ENCODE measurements around the gene MRPL19. TPM values are rescaled to one million over a fixed set of nuclear protein-coding genes. Genes with fewer than 3 reads are reported as not detected.
A peak's percentile ranks its signal among the peaks of the same experiment; 100 is the strongest.

Gene MRPL19
- total and polyA plus RNA-seq, 2 of the 13 experiments (the other 11 are each of a cell fraction or from before 2014, with no cell fraction given), result 43.2 to 163 TPM

- TF ChIP-seq ZNF275 (CRISPR knock-in tag; IDR thresholded peaks at IDR 0.05; ENCODE audit: borderline replicate concordance) (peak; percentile 84; the same call in 1 of the 2 replicates), FOSL2 (CRISPR knock-in tag; IDR thresholded peaks at IDR 0.05) (peak; percentile 57), CSRNP1 (CRISPR knock-in tag; IDR thresholded peaks at IDR 0.05) (no peak; the same call in 1 of the 2 replicates), NFATC3 (CRISPR knock-in tag; IDR thresholded peaks at IDR 0.05) (no peak; the same call in 1 of the 2 replicates), JUNB (CRISPR knock-in tag; IDR thresholded peaks at IDR 0.05; ENCODE audit: borderline replicate concordance) (no peak; the same call in 1 of the 2 replicates), HNF4A (CRISPR knock-in tag; IDR thresholded peaks at IDR 0.05) (no peak; the same call in 1 of the 2 replicates), ZNF318 (CRISPR knock-in tag; IDR thresholded peaks at IDR 0.05) (no peak), TFDP1 (CRISPR knock-in tag; IDR thresholded peaks at IDR 0.05; ENCODE audit: borderline replicate concordance) (peak; percentile 57; the same call in 1 of the 2 replicates), KAT7 (CRISPR knock-in tag; IDR thresholded peaks at IDR 0.05; ENCODE audit: borderline replicate concordance) (peak; percentile 98), ZBTB46 (CRISPR knock-in tag; IDR thresholded peaks at IDR 0.05; ENCODE audit: borderline replicate concordance) (peak; percentile 96), IKZF4 (CRISPR knock-in tag; IDR thresholded peaks at IDR 0.05; ENCODE audit: borderline replicate concordance, low read depth, not compliant biosample characterization) (peak; percentile 88), NFRKB (IDR thresholded peaks at IDR 0.05) (peak; percentile 76), ZKSCAN5 (CRISPR knock-in tag; IDR thresholded peaks at IDR 0.05) (peak; percentile 62; the same call in 1 of the 2 replicates)
Measured at GRCh38 chr2:75646583-75647425, at the start of gene MRPL19 (continued).

All from HepG2 (cell line).